NCI-H345 (cell line): ENCODE measurements around the gene CISD1.
A peak's percentile ranks its signal among the peaks of the same experiment; 100 is the strongest.

Experiments
- DNase-seq: peaks from one replicate; lab custom pipeline; 2025; lab: John Stamatoyannopoulos, UW

Gene CISD1

GRCh38 chr10:58266003-58266825 lies 2.7 kb upstream of the CISD1 start:
- no peak for DNase-seq

DNA sequence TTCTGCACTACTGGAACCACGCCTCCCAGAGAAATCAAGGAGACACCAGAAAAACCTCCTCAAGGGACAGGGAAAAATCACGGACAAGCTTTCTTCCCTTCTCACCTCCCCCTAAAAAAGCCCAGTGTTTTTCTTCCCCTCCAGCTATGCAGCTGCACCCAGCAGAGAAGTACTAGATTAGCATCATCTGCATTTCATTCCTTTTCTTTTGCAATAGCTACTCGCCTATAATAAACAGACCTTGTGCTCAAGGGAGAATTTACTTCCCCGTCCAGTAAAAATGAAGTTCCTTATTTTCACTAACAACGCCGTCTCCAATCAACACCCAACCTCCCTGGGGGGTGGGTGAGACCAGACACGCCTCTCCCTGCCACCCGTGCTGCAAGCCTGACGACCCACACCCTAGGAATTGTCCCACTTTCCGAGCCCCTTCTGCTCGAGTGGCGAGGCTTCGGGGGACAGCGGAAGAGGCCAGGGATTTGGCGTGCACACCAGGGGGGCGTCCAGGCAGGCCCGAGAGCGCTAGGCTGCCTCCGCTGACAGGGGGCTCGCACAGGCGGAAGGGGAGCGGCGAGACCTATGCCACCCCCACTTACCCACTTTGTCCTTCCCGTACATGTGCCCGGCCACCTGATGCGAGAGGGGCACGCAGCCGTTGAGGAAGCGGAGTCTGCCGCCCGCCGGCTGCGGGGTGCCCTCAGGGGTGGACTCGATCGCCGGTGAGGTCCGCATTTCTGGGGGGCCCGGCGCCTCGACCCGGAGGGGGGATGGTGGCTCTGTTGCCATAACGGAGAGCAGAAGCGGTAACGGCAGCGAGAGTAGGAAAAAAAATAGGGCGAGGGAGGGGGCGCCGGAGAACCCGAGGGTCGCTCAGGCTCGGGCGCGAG lies 1.9 kb upstream of the CISD1 start:
- DNase-seq: peak; percentile 36

GRCh38 chr10:58267713-58268453 lies 1.1 kb upstream of the CISD1 start, which contains the start of gene IPMK:
IPMK (minus strand) TSS chr10:58267894; CDS start chr10:58267611, 283 bp downstream.
- peak; percentile 88 for DNase-seq

GRCh38 chr10:58268454-58268945 lies 462 bp upstream of the CISD1 start:
- no peak for DNase-seq

GRCh38 chr10:58269782-58270290 lies 874 bp downstream of the CISD1 start:
- no peak for DNase-seq

GRCh38 chr10:58275261-58275660 lies 6.3 kb downstream of the CISD1 start:
- DNase-seq: no peak

- no peak for DNase-seq
Observed at GRCh38 chr10:58275908-58276307, 6.9 kb downstream of the CISD1 start.

DNA sequence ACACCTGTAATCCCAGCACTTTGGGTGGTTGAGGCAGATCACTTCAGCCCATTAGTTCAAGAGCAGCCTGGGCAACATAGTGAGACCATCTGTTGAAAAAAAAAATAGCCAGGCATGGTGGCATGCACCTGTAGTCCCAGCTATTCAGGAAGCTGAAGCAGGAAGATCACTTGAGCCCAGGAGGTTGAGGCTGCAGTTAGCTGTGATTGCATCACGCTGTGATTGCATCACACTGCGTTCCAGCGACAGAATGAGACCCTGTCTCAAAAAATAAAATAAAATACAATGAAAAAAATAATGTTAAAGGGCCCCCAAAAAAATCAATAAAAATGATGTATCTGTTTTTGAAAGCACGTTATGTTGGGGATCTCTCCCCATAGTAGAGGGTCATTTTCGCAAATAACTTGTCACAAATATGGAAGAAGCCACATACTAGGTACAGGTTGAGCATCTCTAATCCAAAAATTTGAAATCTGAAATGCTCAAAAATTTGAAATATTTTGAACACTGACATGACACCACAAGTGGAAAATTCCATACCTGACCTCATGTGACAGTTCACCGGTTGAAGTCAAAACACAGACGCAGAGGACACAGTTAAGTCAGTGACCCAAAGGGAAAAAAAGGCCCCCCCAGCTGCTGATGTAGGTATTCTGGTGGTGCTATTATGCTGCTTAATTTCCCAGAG lies 9.5 kb downstream of the CISD1 start:
- DNase-seq: no peak

GRCh38 chr10:58278962-58279307 lies 10.0 kb downstream of the CISD1 start:
- no peak for DNase-seq

- no peak for DNase-seq
Observed at GRCh38 chr10:58280477-58280876, 11.5 kb downstream of the CISD1 start.

GRCh38 chr10:58281092-58281752 lies 12.3 kb downstream of the CISD1 start:
- no peak for DNase-seq

DNA sequence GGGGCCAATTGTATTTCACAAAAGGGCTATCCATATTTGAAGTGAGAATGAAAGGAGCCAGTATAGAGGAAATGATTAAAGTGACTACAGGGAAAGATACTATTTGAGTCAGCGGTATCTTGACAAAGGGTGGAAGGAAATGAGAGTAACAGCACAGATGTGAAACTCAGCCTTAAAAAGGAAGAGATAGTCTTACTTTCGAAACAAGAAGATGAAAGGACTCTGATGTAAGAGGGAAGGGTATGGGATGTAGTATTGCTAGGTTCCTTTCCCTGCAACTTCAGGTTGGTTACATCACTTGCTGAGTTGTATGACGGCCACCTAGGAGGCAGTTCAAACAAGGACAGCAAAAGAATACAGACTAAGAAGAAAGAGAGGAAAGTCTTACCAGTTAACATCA lies 13.7 kb downstream of the CISD1 start:
- no peak for DNase-seq

- DNase-seq: peak; percentile 7
Observed at GRCh38 chr10:58291538-58292174, 22.7 kb downstream of the CISD1 start.

DNA sequence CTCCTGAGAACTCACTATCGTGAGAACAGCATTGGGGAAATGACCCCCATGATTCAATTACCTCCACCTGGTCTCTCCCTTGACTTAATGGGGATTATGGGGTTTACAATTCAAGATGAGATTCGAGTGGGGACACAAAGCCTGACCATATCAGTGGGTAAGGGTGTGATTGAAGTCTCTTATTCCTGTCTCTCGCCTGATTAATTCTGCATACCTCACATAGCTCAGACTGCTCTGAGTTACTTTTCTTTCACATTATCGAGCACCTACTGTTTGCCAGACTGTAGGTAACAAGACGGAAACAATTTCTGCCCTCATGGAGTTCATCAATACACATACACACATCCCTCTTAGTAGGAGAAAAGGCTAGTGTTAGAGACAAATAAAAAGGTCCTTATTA lies 25.0 kb downstream of the CISD1 start:
- no peak for DNase-seq

DNA sequence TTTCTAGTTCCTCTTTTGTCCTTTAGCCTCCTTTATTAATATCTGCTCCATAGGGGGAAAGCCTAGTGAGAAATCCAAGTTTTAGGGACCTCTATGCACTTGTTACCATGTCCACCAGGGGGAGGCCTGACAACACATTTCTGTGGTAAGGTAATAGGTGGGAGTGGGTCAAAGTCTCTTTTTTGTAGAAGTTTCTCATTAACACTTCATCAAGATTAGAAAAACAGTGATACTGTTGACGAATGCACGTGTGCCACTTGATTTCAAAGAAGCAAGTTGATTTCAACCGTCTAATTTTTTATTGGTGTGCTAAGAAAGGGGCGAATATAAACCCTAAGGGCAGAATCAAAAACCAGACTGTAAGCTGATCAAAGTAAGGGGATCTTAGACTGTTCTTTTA lies 30.6 kb downstream of the CISD1 start:
- DNase-seq: peak; percentile 27

DNA sequence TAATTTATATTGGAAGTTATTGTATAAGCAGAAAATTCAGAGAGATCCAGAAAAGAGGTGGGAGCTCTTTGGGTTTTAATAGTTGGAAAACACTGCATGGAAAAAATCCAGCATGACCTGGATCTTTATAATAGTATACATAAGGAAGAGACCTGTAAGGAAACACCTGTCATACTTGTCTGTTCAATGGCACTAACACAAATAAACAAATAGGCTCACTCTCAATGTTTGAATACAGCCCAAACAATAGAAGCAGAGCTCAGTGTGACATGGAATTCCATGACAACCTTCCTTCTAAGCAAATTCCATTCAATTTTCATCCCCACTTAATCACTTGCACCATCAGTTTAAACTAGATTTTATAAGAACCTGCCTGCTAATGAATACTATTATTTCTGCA lies 31.7 kb downstream of the CISD1 start:
- peak; percentile 55 for DNase-seq

DNA sequence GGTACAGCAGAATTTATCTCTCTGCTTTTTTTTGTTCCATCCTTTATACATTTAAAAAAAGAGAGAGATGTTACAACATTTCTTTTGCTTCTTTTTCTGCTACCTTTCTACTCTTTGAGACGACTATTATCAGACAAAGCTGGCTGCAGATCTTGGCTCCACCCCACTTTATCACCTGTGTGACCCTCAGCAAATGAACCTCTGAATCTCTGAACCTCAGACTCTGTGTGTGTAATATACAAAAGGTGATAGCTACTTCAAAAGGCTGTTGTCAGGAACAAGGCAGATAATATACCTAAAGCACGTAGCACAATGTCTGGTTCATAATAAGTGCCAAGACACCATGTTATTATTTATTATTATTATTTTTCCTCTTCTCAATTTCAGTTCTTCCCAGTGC lies 33.3 kb downstream of the CISD1 start:
- DNase-seq: no peak

DNA sequence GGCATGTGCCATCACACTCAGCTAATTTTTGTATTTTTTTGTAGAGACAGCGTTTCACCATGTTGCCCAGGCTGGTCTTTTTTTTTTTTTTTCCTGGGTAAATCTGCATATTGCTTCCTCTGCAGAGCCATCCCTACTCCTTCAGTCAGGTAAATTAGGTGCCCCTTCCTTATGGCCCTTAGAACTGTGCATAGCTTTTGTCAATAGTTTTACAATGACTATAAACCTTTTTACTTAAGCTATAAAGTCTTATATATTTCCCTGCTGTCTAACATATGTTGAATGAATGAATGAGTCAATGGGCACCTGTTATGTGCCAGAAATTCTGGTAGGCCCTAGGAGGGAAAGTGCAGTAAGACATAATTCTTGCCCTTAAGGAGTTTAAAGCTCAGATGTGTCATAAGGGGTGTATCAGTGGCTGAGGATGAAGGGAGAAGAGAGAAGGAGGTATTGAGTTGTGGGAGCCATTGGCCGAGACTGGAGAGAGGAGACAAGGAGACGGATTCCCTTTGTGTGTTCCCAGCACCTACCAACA lies 35.2 kb downstream of the CISD1 start:
- no peak for DNase-seq

GRCh38 chr10:58305821-58306220 lies 36.9 kb downstream of the CISD1 start:
- no peak for DNase-seq

GRCh38 chr10:58307676-58308075 lies 38.7 kb downstream of the CISD1 start:
- no peak for DNase-seq
